NK-92 (cell line): ENCODE measurements around the gene ZNF862.

ENCODE experiments used
- DNase-seq: peaks from one replicate; lab custom pipeline; 2025; ENCODE audit not compliant: unreplicated experiment; lab: John Stamatoyannopoulos, UW

The ZNF862 gene

GRCh38 chr7:149864751-149865150 lies 26.6 kb downstream of the ZNF862 start:
- DNase-seq: no peak

- DNase-seq: no peak
Observed at GRCh38 chr7:149865437-149865836, 27.3 kb downstream of the ZNF862 start.

- DNase-seq: no peak
Observed at GRCh38 chr7:149866139-149866778, 28.1 kb downstream of the ZNF862 start.

- DNase-seq: no peak
Observed at GRCh38 chr7:149866779-149867447, 28.7 kb downstream of the ZNF862 start.

- no peak for DNase-seq
Observed at GRCh38 chr7:149867762-149868622, 29.8 kb downstream of the ZNF862 start.

GRCh38 chr7:149868623-149869290 lies 30.6 kb downstream of the ZNF862 start:
- no peak for DNase-seq

GRCh38 chr7:149869291-149869650 lies 31.1 kb downstream of the ZNF862 start:
- no peak for DNase-seq

- no peak for DNase-seq
Observed at GRCh38 chr7:149869867-149870266, 31.7 kb downstream of the ZNF862 start.

- no peak for DNase-seq
Observed at GRCh38 chr7:149870274-149870673, 32.1 kb downstream of the ZNF862 start.

GRCh38 chr7:149870701-149871483 lies 32.7 kb downstream of the ZNF862 start:
- DNase-seq: no peak

GRCh38 chr7:149871576-149871975 lies 33.4 kb downstream of the ZNF862 start:
- no peak for DNase-seq

GRCh38 chr7:149872419-149873073 lies 34.4 kb downstream of the ZNF862 start:
- DNase-seq: no peak

GRCh38 chr7:149873074-149873969 lies 35.1 kb downstream of the ZNF862 start, which contains the start of gene ATP6V0E2:
Gene ATP6V0E2 (plus strand): TSS chr7:149873969. CDS start chr7:149874066, 97 bp downstream.
- DNase-seq: peak; percentile 53

- no peak for DNase-seq
Observed at GRCh38 chr7:149873970-149874643, 35.9 kb downstream of the ZNF862 start.

- no peak for DNase-seq
Observed at GRCh38 chr7:149874644-149875028, 36.5 kb downstream of the ZNF862 start.

GRCh38 chr7:149875396-149875795 lies 37.2 kb downstream of the ZNF862 start:
- DNase-seq: no peak

- no peak for DNase-seq
Observed at GRCh38 chr7:149877890-149878522, 39.8 kb downstream of the ZNF862 start.

- DNase-seq: no peak
Observed at GRCh38 chr7:149878523-149878921, 40.3 kb downstream of the ZNF862 start.
